ENCODE measurements around the gene CPB2.

Gene CPB2

DNA sequence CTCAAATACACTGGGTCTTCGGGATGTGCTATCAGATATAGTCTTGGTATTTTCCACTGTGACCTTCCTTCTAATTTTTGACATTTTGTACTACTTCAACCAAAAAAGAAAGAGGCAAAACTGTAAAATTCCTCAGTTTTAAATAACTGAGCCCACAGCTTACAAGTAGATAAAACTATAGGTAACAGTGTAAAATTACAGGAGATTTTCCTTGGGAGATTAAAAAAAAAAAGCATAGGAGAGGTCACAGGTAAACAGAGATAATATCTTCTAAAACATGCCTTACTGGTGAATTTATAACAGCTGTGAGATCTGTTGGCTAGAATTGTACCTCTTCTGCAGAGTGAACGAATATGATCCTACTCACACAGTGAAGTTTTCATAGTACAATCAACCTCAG lies 59.4 kb downstream of the CPB2 start:
- DNase-seq = no peak

DNA sequence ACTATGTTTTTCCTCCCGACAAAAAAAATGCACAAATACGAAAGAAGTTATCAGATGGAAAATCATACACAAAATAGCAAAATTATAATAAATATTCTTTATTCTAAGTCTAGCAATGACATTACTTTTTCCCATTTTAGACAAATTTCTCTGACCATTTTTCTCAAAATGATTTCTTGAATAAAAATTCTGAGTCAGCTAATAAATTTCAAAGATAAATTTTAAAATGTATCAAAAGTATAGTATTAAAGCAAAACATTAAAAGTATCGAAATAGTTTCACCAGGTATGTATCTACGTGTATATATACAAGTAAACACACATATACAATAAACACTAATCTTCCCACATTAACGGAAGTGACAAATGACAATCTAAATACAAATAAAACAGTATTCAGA lies 61.2 kb downstream of the CPB2 start:
- no peak for DNase-seq

DNA sequence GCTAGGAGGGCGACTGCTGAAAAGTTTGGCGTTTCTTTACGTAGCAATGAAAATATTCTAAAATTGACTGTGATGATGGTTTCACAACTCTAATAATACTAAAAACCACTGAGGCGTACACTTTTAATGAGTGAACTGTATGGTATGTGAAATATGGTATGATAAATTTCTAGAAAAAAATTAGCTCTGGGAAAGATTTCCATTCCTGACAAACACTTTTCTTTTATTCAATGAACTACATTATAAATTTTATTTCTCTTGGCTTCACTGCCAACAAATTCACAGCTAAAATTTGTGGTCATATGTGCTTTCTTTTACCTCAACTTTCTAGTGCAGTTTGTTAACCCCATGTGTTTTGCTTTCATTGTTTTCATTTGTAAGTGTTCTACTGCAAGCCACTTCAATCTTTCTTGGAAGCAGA lies 63.4 kb downstream of the CPB2 start:
- DNase-seq = no peak

DNA sequence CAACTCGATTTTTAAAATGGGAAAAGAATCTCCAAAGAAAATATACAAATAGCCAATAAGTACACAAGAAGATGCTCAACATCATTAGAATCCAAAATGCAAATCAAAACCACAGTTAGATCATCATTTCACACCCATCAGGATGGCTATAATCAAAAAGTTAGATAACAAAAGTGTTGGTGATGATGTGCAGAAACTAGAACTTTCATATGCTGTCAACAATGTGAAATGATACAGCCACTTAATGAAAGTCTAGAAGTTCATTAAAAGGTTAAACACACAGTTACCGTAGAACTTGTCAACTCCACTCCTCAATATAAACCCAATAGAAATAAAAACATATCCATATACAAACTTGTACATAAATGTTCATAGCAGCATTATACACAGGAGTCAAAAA lies 64.1 kb downstream of the CPB2 start:
- no peak for DNase-seq

DNA sequence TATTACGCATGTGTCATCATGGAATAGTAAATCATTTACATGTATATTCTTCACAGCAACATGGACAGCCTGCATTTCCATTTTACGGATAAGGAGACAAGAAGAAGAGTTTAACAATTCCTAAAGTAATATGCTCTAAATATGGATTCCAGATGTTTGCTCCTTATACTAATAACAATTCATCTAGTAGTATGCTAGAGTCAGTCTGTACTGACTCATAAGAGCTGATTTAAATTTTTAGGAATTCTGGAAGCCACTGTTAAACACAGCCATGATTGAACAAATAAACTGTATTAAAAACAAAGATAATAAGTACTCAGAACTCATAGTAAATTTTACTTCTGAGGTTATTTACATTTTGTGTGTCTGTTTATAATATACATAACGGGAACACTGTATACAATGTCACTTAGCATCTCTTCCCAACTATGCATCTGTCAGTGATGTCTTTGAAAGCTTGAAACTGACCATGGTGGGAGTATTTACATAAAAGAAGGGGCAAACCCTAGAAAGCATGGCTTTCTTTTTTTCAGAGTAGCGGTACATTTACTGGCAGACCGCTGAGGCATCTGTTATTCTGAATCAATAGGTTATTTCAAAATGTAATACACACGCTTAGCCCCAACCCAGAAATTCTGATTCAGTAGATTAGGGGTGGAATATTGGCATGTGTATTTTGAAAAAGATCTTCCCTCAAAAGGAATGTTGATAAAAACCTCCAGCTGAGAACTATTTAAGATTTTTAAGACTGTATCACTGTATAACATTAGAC lies 65.2 kb downstream of the CPB2 start:
- DNase-seq = no peak

DNA sequence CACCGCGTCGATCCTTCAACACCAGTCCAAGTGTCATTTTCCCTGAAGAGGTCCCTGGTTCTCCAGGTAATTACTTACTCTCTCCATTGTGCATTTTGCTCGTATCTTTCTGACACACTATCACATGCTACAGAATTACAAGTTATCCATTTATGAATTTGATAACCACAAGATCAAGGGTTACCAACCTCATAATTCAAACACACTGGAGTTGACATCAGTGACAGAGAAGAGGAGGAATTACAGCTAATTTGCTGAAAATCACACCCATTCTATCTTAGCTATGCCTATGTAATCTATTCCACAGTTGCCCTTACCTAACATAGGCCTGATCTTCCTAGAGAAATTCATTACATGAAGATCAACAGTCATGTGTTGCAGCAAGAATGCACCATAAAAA lies 66.5 kb downstream of the CPB2 start:
- DNase-seq = no peak

DNA sequence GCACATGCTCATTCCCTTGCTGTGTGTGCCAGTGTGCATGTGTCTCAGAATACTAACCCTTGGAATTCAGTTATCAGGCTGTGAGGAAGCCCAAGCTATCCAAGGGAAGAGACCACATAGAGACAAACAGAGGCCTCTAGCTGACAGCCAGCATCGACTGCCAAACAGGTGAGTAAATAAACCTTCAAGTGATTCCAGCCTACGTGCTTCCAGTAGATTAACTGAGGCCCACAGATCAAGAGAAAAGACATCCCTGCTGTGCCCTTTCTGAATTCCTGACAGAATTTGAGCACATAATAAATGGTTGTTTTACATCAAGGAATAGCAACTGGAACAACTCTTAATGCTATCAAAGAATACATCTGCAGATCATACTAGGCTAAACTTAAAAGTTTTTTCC lies 69.8 kb downstream of the CPB2 start:
- DNase-seq = no peak

DNA sequence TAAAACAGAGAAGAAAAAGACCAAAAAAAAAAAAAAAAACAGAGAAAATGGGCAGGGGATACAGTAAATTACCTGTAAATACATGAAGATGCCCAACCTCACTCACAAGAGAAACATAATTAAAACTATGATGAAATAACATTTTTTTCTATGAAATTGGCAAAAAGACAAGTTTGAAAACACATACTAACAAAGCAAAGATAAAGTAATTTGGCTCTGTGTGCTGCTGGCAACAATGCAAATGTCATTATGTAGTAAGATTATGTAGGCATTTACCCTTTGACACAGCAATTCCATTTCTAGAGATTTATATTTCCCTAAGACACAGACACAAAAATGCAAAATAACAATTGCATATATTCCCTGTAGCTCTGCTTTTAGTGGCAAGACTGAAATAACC lies 72.5 kb downstream of the CPB2 start:
- DNase-seq = no peak

DNA sequence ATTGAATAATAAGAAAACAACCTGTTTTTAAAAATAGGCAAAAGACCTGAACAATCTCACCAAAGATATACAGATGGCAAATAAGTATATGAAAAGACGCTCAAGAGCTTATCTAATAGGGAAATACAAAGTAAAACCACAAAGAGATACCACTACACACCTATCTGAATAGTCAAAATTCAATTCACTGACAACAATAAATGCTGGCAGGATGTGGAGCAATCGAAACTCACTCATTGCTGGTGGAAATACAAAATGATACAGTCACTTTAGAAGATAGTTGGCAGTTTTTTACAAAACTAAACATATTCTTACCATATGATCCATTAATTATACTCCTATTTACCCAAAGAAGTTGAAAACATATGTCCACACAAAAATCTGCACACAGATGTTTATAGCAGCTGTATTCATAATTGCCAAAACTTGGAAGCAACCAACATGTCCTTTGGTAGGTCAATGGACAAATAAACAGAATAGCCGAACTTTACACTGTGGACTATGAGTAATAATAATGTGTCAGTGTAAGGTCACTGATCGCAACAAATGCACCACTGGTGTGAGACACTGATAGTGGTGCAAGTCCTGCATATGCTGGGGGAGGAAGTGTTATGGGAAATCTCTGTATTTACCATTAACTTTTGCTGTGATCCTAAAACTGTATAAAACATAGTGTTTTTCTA lies 73.1 kb downstream of the CPB2 start:
- no peak for DNase-seq

DNA sequence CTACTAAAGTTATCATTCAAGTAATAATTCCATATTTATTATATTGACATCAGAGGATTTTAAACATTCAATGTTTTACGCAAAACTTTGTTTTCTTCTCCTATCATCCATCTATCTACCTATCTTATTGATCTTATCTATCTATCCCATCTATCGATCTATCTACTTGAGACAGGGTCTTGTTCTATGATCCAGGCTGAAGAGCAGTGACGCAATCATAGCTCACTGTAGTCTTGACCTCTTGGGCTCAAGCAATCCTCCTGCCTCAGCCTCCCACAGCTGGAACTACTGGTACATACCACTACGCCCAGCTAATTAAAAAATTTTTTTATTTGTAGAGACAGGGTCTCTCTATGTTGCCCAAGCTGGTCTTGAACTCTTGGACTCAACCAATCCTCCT lies 79.7 kb downstream of the CPB2 start:
- DNase-seq = no peak

DNA sequence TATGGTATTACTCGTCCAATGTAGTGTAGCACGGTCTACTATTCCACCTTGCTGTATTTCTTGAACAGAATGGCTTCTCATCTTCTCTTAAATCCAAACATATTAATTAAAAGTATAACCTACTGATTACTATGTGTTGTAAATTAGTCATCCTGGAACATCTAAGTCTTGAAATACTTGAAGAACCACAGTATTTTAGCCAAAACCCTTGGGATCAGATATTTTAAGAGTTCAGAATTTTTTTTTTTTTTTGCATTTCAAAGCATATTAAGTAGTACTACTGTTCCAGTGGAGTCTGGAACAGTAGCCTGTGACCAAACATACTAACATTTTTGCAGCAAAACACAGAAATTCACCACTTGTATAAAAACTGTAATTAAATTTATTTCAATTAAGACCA lies 82.4 kb downstream of the CPB2 start:
- no peak for DNase-seq

DNA sequence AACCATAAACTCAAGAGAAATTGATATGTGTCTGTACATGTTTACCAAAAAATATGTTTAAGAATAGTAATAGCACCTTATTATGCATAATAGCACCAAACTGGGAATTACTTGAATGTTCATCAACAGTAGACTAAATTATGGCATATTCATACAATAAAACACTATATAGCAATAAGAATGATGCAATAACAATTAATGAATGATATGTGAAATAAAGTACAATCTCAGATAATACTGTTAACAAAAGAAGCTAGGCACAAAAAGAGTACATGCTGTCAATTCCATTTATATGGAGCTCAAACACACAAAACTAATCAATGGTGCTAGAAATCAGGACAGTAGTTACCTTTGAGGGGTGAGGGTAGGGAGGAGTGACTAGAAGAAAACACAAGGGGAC lies 88.6 kb downstream of the CPB2 start:
- no peak for DNase-seq

DNA sequence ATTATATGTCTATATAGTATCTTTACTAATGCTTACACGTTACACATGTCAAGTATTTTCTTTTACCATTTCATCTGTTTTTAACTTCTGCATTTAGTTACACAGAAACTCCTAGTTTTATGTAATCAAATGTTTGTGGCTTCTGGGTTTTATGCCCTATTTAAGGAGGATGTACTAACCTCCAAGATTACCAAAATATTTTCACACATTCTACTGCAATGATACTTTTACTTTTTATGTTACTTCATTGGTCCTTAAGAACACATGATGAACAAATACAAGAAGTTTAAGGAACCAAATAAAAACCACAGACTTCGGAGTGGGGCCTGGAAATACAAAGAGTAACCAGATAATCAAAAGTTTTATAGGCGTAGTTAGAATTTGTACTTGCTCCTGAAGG lies 89.5 kb downstream of the CPB2 start:
- DNase-seq = no peak

DNA sequence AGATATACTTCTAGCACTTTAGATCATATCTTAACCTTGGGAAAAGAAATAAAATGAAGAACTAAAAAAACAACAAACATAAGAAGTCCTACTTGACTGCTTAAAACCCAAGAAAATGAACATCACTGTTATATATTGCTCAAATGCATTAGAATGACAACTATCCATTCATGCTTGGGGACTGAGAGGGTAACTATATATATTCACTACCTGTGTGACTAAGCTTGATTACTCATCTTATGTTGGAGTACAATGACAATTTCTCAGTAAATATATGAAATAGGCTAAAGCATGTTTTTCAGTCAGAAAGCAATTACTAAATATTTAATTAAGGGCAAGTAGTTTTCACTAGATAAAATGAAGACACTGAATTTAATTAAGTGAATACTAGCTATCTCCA lies 92.4 kb downstream of the CPB2 start:
- no peak for DNase-seq

DNA sequence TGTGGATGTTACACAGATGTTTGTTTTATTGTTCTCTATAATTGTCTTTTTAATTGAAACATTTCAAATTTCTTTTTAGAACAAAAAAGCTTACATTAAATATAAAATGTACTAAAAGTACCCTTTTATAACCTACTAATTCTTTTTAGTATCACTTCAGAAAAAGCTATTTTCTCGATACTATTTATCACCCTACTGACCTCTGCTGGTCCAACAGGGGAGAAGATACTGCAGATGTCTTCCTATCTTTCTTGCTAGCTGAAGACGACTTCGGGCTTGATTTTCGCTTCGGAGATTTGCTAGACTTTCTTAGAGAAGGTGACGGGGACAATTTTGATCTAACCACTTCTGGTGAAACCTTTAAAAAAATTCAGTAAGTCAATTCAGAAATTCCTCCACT lies 94.7 kb downstream of the CPB2 start:
- no peak for DNase-seq

DNA sequence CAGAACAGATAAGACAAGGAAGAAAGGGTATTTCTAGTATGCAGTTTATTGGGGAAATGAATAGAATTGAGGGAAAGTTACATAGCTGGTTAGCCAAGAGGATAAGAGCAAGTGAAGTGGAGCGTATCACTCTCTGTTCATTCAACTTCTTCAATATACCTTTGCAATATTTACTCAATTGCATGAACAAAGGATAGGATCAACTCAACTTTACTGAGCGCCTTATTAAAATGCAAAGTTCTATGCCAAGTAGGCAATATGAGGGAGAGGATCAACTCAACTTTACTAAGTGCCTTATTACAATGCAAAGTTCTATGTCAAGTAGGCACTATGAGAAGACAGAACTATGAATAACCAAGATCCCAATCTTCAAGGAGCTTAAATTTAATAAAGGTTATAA lies 96.2 kb downstream of the CPB2 start:
- no peak for DNase-seq

DNA sequence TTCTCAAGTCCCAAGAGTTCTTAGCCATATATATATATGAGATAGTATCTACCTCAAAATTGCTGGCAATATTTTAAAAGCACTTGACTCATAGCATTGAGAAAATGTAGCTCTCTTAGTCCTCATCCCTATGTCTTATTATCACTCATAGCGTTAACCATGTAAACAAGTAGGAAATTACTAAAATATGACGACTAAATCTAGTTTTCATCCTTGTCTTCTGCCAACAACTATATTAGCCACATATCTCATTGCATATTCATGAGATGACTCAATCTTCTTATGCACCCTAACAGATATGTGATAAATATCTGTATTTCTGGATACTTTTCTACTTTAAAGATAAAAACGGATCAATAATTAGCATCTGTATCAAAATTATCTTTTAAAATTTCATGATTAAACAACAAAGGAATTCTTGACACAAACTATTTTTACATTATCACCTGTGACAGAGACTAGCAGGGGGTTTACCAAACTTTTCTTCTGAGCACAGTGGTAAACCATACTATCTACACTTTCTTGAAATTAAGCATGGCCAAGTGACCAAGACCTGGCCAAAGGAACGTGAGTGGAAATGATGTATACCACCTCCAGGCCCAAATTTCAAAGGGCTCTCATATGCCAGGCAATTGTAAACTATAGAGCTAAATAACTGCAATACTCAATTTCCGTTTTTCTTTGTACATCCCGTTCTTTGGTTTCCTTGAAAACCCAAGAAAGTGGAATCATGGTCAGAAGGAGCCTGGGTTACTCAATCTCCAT lies 98.0 kb downstream of the CPB2 start:
- no peak for DNase-seq

DNA sequence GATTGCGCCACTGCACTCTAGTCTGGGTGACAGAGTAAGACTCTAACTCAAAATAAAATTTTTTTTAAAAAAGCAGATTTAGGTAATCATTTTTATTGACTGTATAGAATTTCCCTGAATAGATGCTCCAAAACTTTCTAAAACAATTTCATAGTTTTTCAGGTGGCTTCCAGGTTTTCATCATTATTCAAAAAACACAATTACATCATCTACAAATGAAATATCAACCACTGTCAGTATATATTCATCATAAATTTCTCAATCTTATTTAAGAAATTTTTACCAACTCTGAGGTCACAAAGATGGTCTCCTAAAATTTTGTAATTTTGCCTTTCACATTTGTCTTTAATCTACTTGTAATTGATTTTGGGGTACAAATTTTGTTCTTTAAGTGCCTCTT lies 100.3 kb downstream of the CPB2 start:
- no peak for DNase-seq
